HG02759 (cell line): ENCODE results near the gene TEX53.

ENCODE experiments used
- ATAC-seq: cut with Tn5 transposase; IDR thresholded peaks from one replicate; pipeline ENCODE4 v1.9.1; 2021; ENCODE audit warnings: mild to moderate bottlenecking, moderate library complexity; ENCODE audit not compliant: unreplicated experiment

TEX53 gene

GRCh38 chr9:114641967-114642366, 15.6 kb downstream of the TEX53 start:
- no peak for ATAC-seq

GRCh38 chr9:114638404-114638803, 19.2 kb downstream of the TEX53 start:
- no peak for ATAC-seq

GRCh38 chr9:114634387-114634786, 23.2 kb downstream of the TEX53 start:
- no peak for ATAC-seq

- no peak for ATAC-seq
Observed at GRCh38 chr9:114633438-114634089, 24.0 kb downstream of the TEX53 start.

GRCh38 chr9:114631166-114631565, 26.4 kb downstream of the TEX53 start:
- ATAC-seq = no peak

GRCh38 chr9:114629563-114630090, 28.0 kb downstream of the TEX53 start:
- no peak for ATAC-seq

GRCh38 chr9:114627553-114627952, 30.1 kb downstream of the TEX53 start:
- no peak for ATAC-seq

GRCh38 chr9:114626415-114627020, 31.1 kb downstream of the TEX53 start:
- no peak for ATAC-seq

GRCh38 chr9:114624677-114625076, 32.9 kb downstream of the TEX53 start:
- no peak for ATAC-seq

GRCh38 chr9:114621975-114622609, 35.5 kb downstream of the TEX53 start:
- ATAC-seq = no peak

GRCh38 chr9:114621561-114621960, 36.0 kb downstream of the TEX53 start:
- ATAC-seq = no peak

- peak; percentile 44 for ATAC-seq
Observed at GRCh38 chr9:114619191-114619761, 38.3 kb downstream of the TEX53 start.

- peak; percentile 75 for ATAC-seq
Observed at GRCh38 chr9:114616684-114617520, 40.7 kb downstream of the TEX53 start.

- ATAC-seq = no peak
Observed at GRCh38 chr9:114614373-114614772, 43.2 kb downstream of the TEX53 start.

- no peak for ATAC-seq
Observed at GRCh38 chr9:114613919-114614318, 43.7 kb downstream of the TEX53 start.

GRCh38 chr9:114613087-114613486, 44.5 kb downstream of the TEX53 start:
- no peak for ATAC-seq

GRCh38 chr9:114612272-114612923, 45.2 kb downstream of the TEX53 start:
- ATAC-seq = no peak

GRCh38 chr9:114611516-114612271, 45.9 kb downstream of the TEX53 start:
- peak; percentile 49 for ATAC-seq

- ATAC-seq = no peak
Observed at GRCh38 chr9:114608525-114608796, 49.1 kb downstream of the TEX53 start.
